ENCODE measurements around the gene GP5. TPM values are rescaled to one million over a fixed set of nuclear protein-coding genes. Genes with fewer than 3 reads are reported as not detected.

Gene GP5
- total RNA-seq, 2 donors from 2014 or later = not detected

- 93% methylated on average over 4 of the region's 4 CpGs for WGBS
- intact Hi-C loops (cut with DNase I) = no loop called here
Observed at GRCh38 chr3:194425399-194425798, 26.3 kb upstream of the GP5 start.

GRCh38 chr3:194424953-194425352 lies 25.9 kb upstream of the GP5 start:
- intact Hi-C loops (cut with DNase I) = no loop called here
- TF ChIP-seq POLR2AphosphoS5 (IDR thresholded peaks at IDR 0.05) = no peak
- no peak for TF ChIP-seq POLR2A (IDR thresholded peaks at IDR 0.05)
- TF ChIP-seq, protein P1, sequence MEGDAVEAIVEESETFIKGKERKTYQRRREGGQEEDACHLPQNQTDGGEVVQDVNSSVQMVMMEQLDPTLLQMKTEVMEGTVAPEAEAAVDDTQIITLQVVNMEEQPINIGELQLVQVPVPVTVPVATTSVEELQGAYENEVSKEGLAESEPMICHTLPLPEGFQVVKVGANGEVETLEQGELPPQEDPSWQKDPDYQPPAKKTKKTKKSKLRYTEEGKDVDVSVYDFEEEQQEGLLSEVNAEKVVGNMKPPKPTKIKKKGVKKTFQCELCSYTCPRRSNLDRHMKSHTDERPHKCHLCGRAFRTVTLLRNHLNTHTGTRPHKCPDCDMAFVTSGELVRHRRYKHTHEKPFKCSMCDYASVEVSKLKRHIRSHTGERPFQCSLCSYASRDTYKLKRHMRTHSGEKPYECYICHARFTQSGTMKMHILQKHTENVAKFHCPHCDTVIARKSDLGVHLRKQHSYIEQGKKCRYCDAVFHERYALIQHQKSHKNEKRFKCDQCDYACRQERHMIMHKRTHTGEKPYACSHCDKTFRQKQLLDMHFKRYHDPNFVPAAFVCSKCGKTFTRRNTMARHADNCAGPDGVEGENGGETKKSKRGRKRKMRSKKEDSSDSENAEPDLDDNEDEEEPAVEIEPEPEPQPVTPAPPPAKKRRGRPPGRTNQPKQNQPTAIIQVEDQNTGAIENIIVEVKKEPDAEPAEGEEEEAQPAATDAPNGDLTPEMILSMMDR (IDR thresholded peaks at IDR 0.05) = no peak
- Histone ChIP-seq H3K27ac (no peak overlapping the region), H3K9me3 (no peaks in the 10 kb centered on the region), H3K36me3 (no peaks in the 10 kb centered on the region), H3K4me3 (no peak overlapping the region), H3K4me1 (replicated peaks) (no peaks in the 10 kb centered on the region), H3K27me3 (replicated peaks; ENCODE audit: insufficient read depth) (no peaks in the 10 kb centered on the region)
- no peak for DNase-seq (ENCODE audit: low spot score)
- whole genome bisulfite sequencing = 88% methylated on average over 7 of the region's 7 CpGs

More at GRCh38 chr3:194425399-194425798, 26.3 kb upstream of the GP5 start:
- no peak overlapping the region for H3K4me3 ChIP-seq
- H3K27ac ChIP-seq = no peak overlapping the region
- no peak for DNase-seq (ENCODE audit: low spot score)
- no peaks in the 10 kb centered on the region for H3K36me3 ChIP-seq
- H3K9me3 ChIP-seq = no peaks in the 10 kb centered on the region
- TF ChIP-seq POLR2A (IDR thresholded peaks at IDR 0.05) (no peak), POLR2AphosphoS5 (IDR thresholded peaks at IDR 0.05) (no peak)
- TF ChIP-seq, protein P1 (IDR thresholded peaks at IDR 0.05) = no peak
- no peaks in the 10 kb centered on the region for H3K4me1 ChIP-seq (replicated peaks)
- no peaks in the 10 kb centered on the region for H3K27me3 ChIP-seq (replicated peaks; ENCODE audit: insufficient read depth)

DNA sequence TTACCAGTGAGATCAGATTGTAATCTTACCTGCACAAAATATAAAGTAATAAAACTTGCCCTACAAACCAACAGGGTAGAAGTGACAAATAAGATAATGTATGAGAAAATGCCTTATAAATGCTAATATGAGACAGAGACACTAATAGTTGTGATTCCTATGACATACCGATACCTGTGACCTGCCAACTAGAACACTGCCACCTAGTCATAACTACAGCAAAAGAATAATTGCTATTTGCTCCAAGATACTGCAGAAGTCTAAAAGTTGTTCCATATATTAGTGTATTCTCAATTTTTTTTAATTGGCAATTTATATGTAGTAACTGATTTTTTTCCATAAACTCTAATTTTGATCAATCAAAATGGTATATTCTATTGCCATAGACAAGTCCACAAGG lies 25.3 kb upstream of the GP5 start:
- no peaks in the 10 kb centered on the region for H3K27me3 ChIP-seq (replicated peaks; ENCODE audit: insufficient read depth)
- intact Hi-C loops (cut with DNase I) = no loop called here
- H3K27ac ChIP-seq = no peak overlapping the region
- H3K36me3 ChIP-seq = no peaks in the 10 kb centered on the region
- 86% methylated on average over 1 of the region's 1 CpG for WGBS
- TF ChIP-seq, protein P1 (IDR thresholded peaks at IDR 0.05) = no peak
- TF ChIP-seq POLR2AphosphoS5 (IDR thresholded peaks at IDR 0.05) (no peak), POLR2A (IDR thresholded peaks at IDR 0.05) (no peak)
- no peak overlapping the region for H3K4me3 ChIP-seq
- H3K4me1 ChIP-seq (replicated peaks) = no peaks in the 10 kb centered on the region
- no peaks in the 10 kb centered on the region for H3K9me3 ChIP-seq
- no peak for DNase-seq (ENCODE audit: low spot score)

- no peaks in the 10 kb centered on the region for H3K4me1 ChIP-seq (replicated peaks)
- no peaks in the 10 kb centered on the region for H3K9me3 ChIP-seq
- H3K4me3 ChIP-seq = no peak overlapping the region
- 34% methylated on average over 3 of the region's 3 CpGs for WGBS
- TF ChIP-seq POLR2A (IDR thresholded peaks at IDR 0.05) (no peak), POLR2AphosphoS5 (IDR thresholded peaks at IDR 0.05) (no peak)
- H3K36me3 ChIP-seq = no peaks in the 10 kb centered on the region
- H3K27ac ChIP-seq = no peak overlapping the region
- H3K27me3 ChIP-seq (replicated peaks; ENCODE audit: insufficient read depth) = no peaks in the 10 kb centered on the region
- intact Hi-C loops (cut with DNase I) = no loop called here
- DNase-seq (ENCODE audit: low spot score) = peak; percentile 36
Observed at GRCh38 chr3:194423317-194423716, 24.3 kb upstream of the GP5 start.

DNA sequence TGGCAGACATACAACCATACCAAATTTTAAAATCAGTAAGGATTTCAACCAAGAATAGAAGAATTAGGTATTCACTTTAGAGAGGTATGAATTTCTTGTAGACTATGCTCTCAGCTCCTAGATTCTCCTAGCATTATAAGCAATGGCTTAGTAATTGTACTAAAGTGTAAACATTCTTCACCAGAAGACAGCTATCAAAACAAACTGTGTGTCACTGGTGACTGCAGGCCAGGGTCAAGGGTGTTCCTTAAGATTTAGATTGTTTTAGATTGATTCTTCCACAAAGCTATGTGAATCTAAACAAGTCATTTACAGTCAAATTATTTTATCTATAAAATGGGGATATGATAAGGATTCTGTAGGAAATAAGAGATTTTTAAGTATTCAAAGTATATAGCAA lies 23.1 kb upstream of the GP5 start:
- TF ChIP-seq POLR2A (IDR thresholded peaks at IDR 0.05) (no peak), POLR2AphosphoS5 (IDR thresholded peaks at IDR 0.05) (no peak)
- TF ChIP-seq, protein P1 (IDR thresholded peaks at IDR 0.05) = no peak
- intact Hi-C loops (cut with DNase I) = no loop called here
- Histone ChIP-seq H3K36me3 (no peaks in the 10 kb centered on the region), H3K9me3 (no peaks in the 10 kb centered on the region), H3K4me1 (replicated peaks) (no peaks in the 10 kb centered on the region), H3K4me3 (no peak overlapping the region), H3K27me3 (replicated peaks; ENCODE audit: insufficient read depth) (no peaks in the 10 kb centered on the region), H3K27ac (no peak overlapping the region)
- no peak for DNase-seq (ENCODE audit: low spot score)

All from prostate gland (tissue), 2 donors.